22Rv1 (cell line): ENCODE measurements around the gene TTYH1.
"Not testable (repeated sequence)": the region's sequence is repeated elsewhere in the genome, so short reads cannot be mapped to it uniquely, and the experiment has no call there.

Source experiments
- H3K27ac ChIP-seq: fragments of 450-650 bp; 2 replicates; pipeline ENCODE4 v1.5.1; 2017
- ZFX ChIP-seq: fragments of 450-650 bp; IDR thresholded peaks from 2 replicates; pipeline ENCODE4 v1.6.1; 2017; ENCODE audit warnings: antibody characterized with exemption, borderline replicate concordance
- TF ChIP-seq, protein P1 (sequence below): fragments of 450-650 bp; IDR thresholded peaks from 2 replicates; pipeline ENCODE4 v1.5.1; 2017; ENCODE audit warnings: mild to moderate bottlenecking

TTYH1 gene

DNA sequence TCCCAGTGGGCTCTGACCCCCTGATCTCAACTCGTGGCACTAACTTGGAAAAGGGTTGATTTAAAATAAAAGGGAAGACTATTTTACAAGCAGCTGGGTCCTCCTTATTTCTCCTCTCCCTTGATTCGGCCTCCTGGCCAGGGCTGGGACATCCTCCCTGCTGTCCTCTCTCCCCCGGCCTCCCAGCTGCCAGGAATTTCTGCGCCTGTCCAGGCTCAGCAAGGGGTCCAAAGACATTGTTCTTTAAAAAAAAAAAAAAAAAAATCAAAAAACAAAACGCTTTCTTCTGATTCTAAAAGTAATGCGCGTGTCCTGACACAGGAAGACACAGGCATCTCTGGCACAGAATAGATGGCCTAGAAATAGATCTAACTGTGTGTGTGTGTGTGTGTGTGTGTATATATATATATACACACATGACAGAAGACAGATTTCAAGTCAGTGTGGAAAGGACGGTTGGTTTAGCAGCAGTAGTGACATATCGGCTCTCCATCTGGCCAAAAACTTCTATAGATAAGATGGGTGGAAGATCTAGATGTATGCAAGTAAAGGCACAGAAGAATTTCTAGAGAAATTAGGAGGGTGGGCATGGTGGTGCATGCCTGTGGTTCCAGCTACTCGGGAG lies 21.5 kb downstream of the TTYH1 start:
- no peak overlapping the region for H3K27ac ChIP-seq
- TF ChIP-seq ZFX: no peak
- TF ChIP-seq, protein P1, sequence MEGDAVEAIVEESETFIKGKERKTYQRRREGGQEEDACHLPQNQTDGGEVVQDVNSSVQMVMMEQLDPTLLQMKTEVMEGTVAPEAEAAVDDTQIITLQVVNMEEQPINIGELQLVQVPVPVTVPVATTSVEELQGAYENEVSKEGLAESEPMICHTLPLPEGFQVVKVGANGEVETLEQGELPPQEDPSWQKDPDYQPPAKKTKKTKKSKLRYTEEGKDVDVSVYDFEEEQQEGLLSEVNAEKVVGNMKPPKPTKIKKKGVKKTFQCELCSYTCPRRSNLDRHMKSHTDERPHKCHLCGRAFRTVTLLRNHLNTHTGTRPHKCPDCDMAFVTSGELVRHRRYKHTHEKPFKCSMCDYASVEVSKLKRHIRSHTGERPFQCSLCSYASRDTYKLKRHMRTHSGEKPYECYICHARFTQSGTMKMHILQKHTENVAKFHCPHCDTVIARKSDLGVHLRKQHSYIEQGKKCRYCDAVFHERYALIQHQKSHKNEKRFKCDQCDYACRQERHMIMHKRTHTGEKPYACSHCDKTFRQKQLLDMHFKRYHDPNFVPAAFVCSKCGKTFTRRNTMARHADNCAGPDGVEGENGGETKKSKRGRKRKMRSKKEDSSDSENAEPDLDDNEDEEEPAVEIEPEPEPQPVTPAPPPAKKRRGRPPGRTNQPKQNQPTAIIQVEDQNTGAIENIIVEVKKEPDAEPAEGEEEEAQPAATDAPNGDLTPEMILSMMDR: no peak

DNA sequence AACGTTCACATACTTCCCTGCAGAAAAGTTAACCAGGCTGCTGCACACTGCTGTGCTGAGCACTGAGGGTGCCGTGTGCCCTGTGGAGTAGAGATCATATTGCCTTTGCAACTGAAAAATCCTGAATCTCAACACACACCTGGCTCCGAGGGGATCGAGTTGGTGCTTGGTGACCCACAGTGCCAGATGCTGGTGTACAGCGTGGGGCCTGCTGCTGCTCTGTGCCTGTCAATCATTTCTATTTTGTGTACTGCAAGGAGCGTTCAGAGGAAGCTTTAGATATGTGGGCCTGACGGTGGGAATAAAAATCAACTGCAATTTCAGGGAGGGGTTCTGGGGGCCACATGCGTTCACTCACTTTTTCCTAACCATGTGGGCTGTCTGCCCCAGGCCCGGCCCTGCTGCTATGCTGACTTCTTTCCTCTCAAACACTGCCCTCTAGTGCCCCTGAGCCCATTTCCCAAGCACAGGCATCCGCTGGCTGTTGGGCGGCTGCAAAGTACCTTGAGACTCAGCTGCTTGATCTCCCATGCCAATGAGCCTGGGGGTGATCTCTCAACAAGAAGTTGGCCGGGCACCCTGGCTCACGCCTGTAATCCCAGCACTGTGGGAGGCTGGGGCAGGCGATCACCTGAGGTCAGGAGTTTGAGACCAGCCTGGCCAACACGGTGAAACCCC lies 24.0 kb downstream of the TTYH1 start:
- TF ChIP-seq, protein P1: peak; percentile 75
- TF ChIP-seq ZFX: no peak
- H3K27ac ChIP-seq: no peak overlapping the region

DNA sequence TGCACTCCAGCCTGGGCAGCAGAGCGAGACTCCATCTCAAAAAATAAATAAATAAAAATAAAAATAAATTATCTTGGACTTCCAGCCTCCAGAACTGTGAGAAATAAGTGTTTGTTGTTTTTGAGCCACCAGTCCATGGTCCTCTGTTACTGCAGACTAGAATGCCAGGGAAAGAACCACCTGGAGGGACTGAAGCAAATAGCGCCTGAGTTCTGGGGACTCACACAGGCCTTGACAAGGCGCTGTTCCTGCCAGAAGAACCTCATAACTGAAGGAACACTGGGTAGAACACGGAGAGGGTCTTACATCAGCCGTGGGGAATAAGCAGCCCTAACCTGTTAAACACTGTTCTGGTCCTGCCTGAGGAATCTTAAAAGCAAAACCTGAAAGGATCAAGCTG lies 25.4 kb downstream of the TTYH1 start:
- H3K27ac ChIP-seq: no peak overlapping the region
- TF ChIP-seq, protein P1: no peak
- no peak for TF ChIP-seq ZFX

DNA sequence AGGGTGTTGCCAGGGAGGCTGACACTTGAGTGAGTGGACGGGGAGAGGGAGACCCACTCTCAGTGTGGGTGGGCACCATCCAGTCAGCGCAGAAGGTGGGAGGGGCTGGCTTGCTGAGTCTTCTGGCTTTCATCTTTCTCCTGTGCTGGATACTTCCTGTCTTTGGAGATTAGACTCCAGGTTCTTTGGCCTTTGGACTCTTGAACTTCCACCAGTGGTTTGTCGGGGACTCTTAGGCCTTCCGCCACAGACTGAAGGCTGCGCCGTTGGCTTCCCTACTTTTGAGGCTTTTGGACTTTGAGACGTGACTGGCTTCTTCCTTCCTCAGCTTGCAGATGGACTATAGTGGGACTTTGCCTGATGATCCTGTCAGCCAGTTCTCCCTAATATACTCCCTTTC lies 29.5 kb downstream of the TTYH1 start:
- TF ChIP-seq, protein P1: no peak
- TF ChIP-seq ZFX: no peak
- no peak overlapping the region for H3K27ac ChIP-seq

DNA sequence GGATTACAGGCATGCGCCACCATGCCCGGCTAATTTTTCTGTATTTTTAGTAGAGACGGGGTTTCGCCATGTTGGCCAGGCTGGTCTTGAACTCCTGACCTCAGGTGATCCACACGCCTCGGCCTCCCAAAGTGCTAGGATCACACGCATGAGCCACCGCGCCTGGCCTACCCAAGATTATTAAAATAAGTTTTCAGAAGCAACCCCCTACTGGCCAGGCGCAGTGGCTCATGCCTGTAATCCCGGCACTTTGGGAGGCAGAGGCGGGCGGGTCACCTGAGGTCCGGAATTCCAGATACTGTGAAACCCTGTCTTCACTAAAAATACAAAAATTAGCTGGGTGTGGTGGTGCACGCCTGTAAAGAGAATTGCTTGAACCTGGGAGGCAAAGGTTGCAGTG lies 31.1 kb downstream of the TTYH1 start:
- not testable (repeated sequence) for H3K27ac ChIP-seq

DNA sequence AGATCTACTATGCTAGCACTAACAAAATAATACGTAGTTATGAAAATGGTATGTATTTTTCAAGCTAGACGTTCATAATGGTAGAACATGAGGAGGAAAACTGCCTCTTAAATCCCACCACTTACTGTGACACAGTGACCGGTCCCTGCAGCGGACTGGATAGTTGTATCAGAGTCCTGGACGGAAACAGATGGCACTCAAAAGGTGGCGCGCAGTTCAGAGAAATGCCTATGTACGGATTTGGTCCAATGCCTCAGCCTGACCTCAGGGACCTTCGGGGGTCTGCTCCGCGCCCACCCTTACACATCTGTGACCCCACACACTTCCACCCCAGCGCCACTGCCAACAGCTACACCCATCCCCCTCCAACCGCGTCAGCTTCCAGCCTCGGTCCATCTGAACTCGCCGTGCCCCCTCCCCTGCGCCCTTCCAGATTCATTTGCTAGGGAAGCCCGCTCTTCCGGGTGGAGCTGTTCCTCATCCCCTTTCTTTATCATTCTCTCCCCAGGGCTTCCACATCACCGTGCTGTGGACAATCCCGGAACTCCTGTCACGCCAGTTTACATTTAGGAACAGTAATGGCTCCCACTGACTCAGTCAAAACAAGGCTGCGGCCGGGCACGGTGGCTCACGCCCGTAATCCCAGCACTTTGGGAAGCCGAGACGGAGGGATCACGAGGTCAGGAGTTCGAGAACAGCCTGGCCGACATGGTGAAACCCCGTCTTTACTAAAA lies 32.9 kb downstream of the TTYH1 start:
- TF ChIP-seq, protein P1: no peak
- TF ChIP-seq ZFX: no peak
- peak overlapping the region; percentile 85 for H3K27ac ChIP-seq

DNA sequence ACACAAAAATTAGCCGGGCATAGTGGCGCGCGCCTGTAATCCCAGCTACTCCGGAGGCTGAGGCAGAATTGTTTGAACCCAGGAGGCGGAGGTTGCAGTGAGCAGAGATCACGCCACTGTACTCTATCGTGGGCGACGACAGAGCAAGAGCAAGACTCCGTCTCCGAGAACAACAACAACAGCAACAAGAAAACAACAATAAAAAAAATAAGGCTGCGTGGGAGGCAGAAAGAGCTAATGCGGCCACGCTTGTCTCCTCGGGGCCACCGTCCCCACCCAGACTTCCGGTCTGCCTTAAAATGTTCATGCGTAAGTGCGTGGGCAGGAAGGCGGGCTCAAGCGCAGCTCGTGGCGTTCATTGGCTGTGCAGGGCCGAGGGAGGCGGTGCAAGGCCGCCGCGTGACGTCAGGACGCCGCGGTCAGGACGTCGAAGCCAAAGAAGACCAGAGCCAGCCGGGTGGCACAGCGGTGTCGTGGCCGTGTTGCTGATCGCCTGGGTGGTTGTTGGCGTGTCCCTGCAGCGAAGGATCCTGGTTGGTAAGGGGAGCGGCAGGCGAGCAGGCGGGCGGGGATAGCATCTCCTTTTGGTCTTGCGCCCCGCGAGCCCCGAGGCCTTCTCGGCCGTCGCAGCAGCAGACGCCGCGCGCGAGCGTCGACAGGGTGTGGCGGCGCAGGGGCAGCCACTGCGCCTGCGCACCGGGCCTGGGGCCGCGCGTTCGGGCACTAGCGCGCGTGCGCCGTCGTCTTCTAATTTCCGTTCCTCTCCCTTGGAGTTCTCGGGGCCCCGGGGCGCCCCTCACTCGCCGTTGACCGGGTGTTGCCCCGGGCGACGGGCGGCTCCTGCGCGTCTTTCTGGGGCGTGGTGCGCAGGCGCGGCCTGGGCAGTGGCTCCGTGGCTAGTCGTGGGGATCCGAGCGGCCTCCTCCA lies 33.8 kb downstream of the TTYH1 start, which contains the start of gene LENG8:
Gene LENG8 (plus strand): TSS at position 426 of the 927 bp plus-strand sequence. CDS start 2,146 bp downstream, outside the sequence.
- H3K27ac ChIP-seq: peak within 1 kb of the TSS; percentile 85
- TF ChIP-seq, protein P1: no peak
